NCI-H146 treated with DMSO at 0.1 percent for 48 hours (cell line): ENCODE measurements around the gene CAPNS2.

Experiments used
- DNase-seq: peaks from one replicate; lab custom pipeline; 2025; ENCODE audit not compliant: unreplicated experiment; lab: John Stamatoyannopoulos, UW

Gene CAPNS2

GRCh38 chr16:55566432-55567175, at the start of gene CAPNS2:
TSS of gene CAPNS2 (plus strand) at chr16:55566684. CDS start at chr16:55566757, 73 bp downstream.
- DNase-seq, result no peak

- no peak for DNase-seq
These were observed 44.7 kb upstream of the CAPNS2 start for GRCh38 chr16:55521792-55522191.

- no peak for DNase-seq
These were observed 40.0 kb upstream of the CAPNS2 start for GRCh38 chr16:55526441-55526840.

DNA sequence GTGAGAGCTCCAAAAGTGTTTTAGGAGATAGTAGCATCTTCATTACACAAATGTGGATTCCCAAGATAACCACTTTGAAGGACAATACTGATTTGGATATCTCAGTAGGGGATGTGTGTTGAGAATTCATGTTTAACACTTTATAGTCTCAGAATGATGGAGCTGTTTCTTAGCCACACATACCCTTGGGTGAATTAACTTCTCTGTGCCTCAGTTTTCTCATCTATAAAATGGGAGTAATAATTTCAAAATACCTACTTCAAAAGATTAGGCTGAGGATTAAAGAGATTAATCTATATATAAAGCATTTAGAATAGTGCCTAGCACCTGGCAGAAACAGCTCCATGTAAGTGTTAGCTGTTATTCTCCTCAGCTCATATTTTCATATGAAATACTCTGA, 38.6 kb upstream of the CAPNS2 start:
- DNase-seq, result no peak

DNA sequence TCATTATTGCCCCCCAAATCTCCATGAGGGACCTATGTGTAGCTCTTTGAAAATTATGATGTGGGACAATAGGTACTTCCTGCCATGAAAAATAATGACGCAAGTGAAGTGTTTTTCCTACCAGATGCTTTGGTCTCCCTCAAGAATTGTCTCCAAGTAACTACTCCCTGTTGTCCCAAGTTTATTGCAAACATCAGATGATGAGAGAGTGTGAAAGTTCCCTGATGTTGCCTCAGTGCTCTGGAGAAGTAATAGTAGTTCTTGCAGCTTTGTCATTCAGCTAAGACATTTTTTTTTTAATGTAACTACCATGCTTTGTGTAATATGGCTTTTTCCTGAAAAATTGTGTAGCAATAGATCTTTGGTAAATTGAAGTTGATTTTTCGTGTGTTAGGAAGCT, 37.5 kb upstream of the CAPNS2 start:
- DNase-seq, result no peak

- DNase-seq, result no peak
These were observed 36.1 kb upstream of the CAPNS2 start for GRCh38 chr16:55530316-55530856.

GRCh38 chr16:55532227-55532626, 34.3 kb upstream of the CAPNS2 start:
- no peak for DNase-seq

GRCh38 chr16:55534756-55535155, 31.7 kb upstream of the CAPNS2 start:
- DNase-seq, result no peak

DNA sequence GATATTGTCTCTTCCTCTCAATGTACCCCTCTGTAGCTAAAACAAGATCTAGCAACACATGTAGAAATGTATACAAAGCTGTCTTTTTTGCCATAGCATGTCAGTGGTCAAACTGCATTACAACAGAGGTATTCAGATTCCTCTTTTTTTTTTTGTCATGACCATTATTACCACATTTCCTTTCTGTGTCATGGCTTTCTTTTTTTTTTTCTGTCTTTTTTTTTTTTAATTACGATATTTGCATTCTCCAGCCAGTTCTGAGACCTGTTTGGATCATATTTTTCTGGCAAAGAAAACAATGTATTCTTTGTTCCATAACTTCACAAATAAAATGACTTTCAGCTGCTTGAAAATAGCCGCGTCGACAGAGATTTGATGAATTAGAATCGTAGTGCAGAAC, 27.4 kb upstream of the CAPNS2 start:
- no peak for DNase-seq

- no peak for DNase-seq
These were observed 27.0 kb upstream of the CAPNS2 start for GRCh38 chr16:55539488-55539887.

DNA sequence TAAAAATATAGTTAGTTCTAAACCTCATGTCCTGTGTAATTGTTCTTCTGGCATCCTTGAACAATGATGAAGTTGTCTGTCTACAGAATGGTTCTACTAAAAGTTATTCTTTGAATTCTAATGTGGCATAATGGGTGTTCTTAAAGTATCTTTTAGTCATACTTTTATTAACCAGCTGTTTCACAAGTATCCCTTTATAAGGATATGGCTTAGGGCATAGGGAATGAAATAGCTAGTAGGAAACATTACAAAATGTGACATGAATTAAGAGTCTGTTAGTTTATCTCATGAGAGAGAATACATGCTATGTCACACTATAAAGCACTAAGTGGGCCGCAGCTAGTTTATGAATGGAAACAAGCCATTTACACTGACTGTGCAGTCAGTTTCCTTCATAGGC, 26.3 kb upstream of the CAPNS2 start:
- no peak for DNase-seq

GRCh38 chr16:55542459-55543082, 23.9 kb upstream of the CAPNS2 start:
- DNase-seq, result no peak

- DNase-seq, result no peak
These were observed 23.0 kb upstream of the CAPNS2 start for GRCh38 chr16:55543472-55543871.

- DNase-seq, result no peak
These were observed 13.9 kb upstream of the CAPNS2 start for GRCh38 chr16:55552621-55553020.

DNA sequence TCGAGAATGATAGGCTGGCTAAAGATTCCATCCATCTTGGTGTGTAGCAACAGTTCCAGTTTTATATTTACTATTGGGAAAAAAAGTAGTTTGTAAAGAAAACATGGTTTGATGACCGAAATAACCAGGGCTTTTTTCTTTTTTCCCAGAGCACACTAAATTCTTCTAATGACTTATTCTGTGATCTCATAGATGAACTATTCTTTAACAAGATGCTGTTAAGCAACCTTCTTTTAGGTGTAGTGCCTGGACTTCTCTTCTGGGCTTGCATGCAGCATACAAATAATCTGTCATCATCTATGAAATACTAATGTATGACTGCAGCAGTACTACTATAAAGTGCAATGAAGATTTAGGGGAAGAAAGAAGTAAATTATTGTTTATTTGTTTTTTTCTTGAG, 11.0 kb upstream of the CAPNS2 start:
- no peak for DNase-seq

DNA sequence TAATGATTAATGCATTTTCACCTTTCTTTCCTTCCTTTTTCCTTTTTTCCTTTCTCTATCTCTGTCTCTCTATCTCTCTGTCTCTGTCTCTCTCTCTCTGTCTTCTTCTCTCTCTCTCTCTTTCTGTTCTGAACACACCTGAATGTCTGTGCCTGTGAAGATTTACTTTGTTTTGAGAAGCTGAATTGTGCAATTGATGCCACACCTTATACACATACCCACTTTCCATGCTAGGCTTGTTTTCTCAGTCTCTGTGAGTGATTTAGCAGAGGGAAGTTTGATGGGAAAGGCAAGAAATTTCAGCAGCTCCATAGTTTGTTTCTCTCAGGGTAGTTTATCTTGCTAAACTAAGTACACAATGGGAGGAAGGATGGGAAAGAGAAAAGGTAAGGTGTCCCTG, 9.3 kb upstream of the CAPNS2 start:
- DNase-seq, result no peak

DNA sequence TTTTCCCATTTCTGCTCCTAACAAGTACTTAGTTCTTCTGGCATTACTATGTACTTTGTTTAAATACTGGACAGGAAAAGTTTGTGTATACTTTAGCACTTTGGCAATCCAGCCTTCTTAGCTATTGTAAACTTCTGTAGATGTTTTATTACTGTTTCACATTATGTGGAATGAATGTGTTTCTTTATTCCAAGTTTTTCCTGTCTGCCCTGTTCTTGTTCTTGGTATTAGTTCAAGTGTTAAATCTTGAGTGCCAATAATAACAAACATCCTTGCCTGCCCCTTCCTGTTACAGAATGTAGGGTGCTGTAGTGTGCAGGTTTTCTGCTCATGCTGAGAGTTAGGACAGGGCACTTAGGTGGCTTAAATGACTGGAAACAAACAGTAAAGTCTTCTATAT, 7.3 kb upstream of the CAPNS2 start:
- no peak for DNase-seq

- DNase-seq, result no peak
These were observed 6.5 kb upstream of the CAPNS2 start for GRCh38 chr16:55559933-55560516.

DNA sequence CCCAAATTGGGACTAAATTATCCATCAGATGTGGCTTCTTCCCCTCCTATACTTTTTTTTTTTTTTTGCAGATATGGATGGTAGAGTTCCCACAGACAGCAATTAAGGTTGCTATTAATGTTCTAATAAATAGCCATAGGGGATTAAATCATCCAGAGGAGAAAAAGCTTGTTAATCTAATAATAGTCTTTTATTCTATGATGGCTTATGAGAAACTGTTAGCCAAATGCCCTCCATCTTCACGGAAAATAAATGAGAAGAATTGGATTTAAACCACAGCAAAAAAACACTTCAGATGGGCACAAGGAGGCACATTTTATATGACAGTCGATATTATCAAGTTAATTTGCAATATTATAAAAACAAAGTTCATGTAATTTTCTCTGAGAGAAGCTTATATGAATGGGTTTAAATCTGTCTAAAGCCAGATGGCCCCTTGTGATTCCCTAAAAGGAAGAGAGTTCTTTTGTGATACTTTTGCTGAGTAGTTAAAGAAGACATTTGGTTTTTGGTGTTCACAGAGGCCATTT, 5.1 kb upstream of the CAPNS2 start:
- no peak for DNase-seq

DNA sequence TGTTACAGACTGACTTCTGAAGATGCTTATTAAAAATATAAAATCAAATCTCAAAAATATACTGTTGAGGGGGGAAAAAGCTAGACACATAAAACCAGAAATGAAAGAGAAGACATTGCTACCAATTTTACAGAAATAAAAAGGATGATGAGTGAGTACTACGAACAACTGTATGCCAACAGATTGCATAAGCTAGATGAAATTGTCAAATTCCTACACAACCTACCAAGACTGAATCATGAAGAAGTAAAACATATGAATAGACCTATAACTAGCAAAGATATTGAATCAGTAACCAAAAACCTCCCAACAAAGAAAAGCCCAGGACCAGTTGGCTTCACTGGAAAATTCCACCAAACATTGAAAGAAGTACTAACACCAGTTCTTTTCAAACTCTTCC, 3.5 kb upstream of the CAPNS2 start:
- no peak for DNase-seq

DNA sequence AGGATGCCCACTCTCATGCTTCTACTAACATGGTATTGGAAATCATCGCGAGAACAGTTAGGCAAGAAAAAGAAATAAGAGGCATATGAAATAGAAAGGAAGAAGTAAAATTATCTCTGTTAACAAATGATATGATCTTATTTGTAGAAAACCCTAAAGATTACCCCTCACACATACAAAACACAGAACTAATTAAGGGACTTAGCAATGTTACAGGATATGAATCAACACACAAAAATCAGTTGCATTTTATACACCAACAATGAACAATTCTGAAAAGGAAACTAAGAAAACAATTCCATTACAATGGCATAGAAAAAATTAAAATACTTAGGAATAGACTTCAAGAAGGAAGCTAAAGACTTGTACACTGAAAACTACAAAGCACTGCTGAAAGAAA, 2.7 kb upstream of the CAPNS2 start:
- no peak for DNase-seq

DNA sequence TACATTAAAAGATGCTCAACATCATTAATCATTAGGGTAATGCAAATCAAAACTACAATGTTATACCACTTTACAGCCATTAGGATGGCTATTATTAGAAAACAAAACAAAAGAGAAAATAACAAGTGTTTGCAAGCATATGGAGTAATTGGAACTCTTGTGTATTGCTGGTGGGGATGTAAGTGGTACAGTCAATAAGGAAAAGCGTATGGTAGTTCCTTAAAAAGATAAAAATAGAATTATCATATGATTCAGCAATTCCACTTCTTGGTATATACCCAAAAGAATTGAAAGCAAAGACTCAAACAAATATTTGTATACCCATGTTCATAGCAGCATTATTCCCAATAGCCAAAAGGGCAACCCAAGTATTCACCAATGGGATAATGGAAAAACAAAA, 1.4 kb upstream of the CAPNS2 start:
- no peak for DNase-seq
